Lower leg skin (tissue), 3 donors: Measurements from ENCODE around the gene PNPO.

Source experiments
- POLR2A ChIP-seq, 2 donors: fragments of 450-650 bp; IDR thresholded peaks; one replicate each; pipeline ENCODE4 v1.6.1; 2016 to 2017; ENCODE audit warnings: antibody characterized with exemption in 2 of 2, mild to moderate bottlenecking in 1 of 2, moderate library complexity in 1 of 2
- TF ChIP-seq, protein P1 (sequence below), 3 donors: fragments of 450-650 bp; IDR thresholded peaks; one replicate each; pipeline ENCODE4 v1.5.1; 2016; ENCODE audit warnings: antibody characterized with exemption in 3 of 3, mild to moderate bottlenecking in 3 of 3, moderate library complexity in 2 of 3

DNA sequence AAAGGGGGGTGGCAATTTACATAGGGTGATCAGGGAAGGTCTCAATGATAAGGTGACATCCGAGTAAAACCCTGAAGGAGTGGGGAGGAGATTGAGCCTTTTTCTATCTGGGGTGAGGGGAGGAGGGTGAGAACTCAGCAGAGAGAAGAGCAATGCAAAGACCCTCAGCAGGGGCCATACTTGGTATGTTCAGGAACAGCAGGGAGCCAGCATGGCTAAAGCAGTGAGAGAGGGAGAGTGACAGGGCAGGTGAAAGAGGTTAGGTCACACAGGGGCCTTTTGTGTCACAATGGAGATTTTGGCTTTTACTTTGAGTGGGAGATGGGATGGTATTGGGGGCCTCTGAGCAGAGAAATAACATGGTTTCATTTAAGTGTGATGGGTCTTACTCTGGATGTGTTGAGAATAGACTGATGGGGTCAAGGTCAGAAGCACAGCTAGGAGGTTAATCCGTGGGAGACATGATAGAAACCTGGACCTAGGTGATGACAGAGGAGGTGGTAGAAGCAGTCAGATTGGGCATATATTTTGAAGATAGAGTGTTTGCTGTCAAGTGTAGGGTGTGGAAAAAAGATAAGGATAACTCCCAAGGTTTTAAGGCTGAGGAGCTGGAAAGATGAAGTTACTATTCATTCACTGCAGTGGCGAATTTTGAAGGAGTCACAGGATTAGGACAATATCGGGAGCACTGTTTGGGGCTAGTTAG lies 39.2 kb upstream of the PNPO start:
- TF ChIP-seq, protein P1, sequence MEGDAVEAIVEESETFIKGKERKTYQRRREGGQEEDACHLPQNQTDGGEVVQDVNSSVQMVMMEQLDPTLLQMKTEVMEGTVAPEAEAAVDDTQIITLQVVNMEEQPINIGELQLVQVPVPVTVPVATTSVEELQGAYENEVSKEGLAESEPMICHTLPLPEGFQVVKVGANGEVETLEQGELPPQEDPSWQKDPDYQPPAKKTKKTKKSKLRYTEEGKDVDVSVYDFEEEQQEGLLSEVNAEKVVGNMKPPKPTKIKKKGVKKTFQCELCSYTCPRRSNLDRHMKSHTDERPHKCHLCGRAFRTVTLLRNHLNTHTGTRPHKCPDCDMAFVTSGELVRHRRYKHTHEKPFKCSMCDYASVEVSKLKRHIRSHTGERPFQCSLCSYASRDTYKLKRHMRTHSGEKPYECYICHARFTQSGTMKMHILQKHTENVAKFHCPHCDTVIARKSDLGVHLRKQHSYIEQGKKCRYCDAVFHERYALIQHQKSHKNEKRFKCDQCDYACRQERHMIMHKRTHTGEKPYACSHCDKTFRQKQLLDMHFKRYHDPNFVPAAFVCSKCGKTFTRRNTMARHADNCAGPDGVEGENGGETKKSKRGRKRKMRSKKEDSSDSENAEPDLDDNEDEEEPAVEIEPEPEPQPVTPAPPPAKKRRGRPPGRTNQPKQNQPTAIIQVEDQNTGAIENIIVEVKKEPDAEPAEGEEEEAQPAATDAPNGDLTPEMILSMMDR (IDR thresholded peaks at IDR 0.05) = no peak
- no peak for TF ChIP-seq POLR2A (IDR thresholded peaks at IDR 0.05)
